Chondrocyte (in vitro differentiated cells): ENCODE measurements around the gene MAML3. TPM values are rescaled to one million over a fixed set of nuclear protein-coding genes. Genes with fewer than 3 reads are reported as not detected.
A peak's percentile ranks its signal among the peaks of the same experiment; 100 is the strongest.

Experiments used
- DNase-seq: peaks from one replicate; pipeline ENCODE4 v3.0.0; 2021; ENCODE audit warnings: mixed read lengths, low spot score
- H3K27ac Mint-ChIP-seq: one replicate; pipeline ENCODE4 v1.8.0; 2021; ENCODE audit warnings: mild to moderate bottlenecking, moderate library complexity, mixed read lengths; ENCODE audit not compliant: unreplicated experiment
- H3K27me3 Mint-ChIP-seq: 2 replicates; pipeline ENCODE4 v1.8.0; 2021; ENCODE audit warnings: low read depth, mixed read lengths
- H3K36me3 Mint-ChIP-seq: 2 replicates; pipeline ENCODE4 v1.8.0; 2021; ENCODE audit warnings: low read depth, mixed read lengths
- H3K4me1 Mint-ChIP-seq: 2 replicates; pipeline ENCODE4 v1.8.0; 2021; ENCODE audit warnings: low read depth, mild to moderate bottlenecking, mixed read lengths
- H3K4me3 Mint-ChIP-seq: one replicate; pipeline ENCODE4 v1.8.0; 2021; ENCODE audit warnings: mild to moderate bottlenecking, moderate library complexity, mixed read lengths; ENCODE audit not compliant: unreplicated experiment
- H3K9me3 Mint-ChIP-seq: 2 replicates; pipeline ENCODE4 v1.8.0; 2021; ENCODE audit warnings: low read depth, mixed read lengths
- total RNA-seq: library from RNA; stranded (reverse); gene quantifications from 3 replicates; pipeline ENCODE4 v1.2.1, GENCODE V29; 2021
- TF ChIP-seq, protein P1 (sequence below): fragments of 200-600 bp; sonication (generic); IDR thresholded peaks from 2 replicates; pipeline ENCODE4 v1.5.0; 2021; ENCODE audit warnings: antibody characterized with exemption, mild to moderate bottlenecking, moderate library complexity

Gene MAML3
- total RNA-seq, 1 donor from 2014 or later = 1.6 TPM

DNA sequence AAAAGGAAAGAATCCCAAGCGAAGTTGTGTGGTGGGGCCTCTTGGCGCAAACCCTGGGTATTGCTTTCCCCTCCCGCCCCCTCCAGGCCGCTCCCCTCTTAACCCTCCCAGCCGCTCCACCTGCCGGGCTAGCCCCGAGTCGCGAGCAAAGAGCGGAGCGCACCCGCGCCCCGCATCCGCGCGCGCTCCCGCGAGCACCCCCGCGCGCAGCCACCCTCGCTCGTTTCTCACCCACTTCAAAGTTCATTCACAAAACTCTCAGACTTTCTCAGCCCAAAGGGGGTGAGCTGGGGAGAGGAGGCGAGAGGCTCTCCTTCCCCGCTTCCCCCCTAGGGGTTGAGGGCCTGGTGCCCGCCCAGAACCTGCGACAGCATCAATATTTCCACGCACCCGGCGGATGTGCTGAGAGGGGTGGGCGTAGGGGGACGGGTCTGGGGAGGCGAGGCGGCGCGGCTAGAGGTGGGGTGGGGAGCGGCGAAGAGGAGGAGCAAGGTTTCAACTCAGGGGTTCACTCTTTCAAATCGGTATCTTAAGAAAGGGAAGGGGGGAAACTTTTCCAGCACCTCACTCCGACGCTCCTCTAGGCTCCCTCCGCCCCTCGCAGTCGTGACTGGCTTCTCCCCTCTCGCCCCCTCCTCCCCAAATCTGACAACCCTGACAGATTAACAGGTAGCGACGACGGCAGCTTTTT, 1.8 kb downstream of the MAML3 start:
- Mint-ChIP-seq H3K27ac (peak overlapping the region; percentile 66), H3K4me1 (peaks cover 16% of the 10 kb centered on the region), H3K27me3 (no peaks in the 10 kb centered on the region), H3K36me3 (no peaks in the 10 kb centered on the region), H3K9me3 (no peaks in the 10 kb centered on the region), H3K4me3 (peak overlapping the region; percentile 81)
- TF ChIP-seq, protein P1, sequence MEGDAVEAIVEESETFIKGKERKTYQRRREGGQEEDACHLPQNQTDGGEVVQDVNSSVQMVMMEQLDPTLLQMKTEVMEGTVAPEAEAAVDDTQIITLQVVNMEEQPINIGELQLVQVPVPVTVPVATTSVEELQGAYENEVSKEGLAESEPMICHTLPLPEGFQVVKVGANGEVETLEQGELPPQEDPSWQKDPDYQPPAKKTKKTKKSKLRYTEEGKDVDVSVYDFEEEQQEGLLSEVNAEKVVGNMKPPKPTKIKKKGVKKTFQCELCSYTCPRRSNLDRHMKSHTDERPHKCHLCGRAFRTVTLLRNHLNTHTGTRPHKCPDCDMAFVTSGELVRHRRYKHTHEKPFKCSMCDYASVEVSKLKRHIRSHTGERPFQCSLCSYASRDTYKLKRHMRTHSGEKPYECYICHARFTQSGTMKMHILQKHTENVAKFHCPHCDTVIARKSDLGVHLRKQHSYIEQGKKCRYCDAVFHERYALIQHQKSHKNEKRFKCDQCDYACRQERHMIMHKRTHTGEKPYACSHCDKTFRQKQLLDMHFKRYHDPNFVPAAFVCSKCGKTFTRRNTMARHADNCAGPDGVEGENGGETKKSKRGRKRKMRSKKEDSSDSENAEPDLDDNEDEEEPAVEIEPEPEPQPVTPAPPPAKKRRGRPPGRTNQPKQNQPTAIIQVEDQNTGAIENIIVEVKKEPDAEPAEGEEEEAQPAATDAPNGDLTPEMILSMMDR = no peak
- DNase-seq = no peak

DNA sequence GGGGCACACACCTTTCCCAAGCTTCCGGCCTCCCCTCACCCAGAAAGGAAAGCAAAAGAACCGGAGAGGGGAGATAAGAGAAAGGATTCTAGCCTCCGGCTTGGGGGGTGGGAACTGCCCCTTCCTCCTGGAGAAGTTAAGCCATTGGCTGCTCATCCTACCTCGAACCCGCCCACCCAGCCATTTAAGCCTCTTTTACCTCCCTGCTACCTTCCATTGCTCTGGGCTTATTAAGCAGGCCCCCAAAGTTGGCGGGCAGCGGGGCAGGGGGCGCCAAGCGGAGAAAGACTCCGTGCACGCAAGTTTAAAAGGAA, 2.3 kb downstream of the MAML3 start:
- DNase-seq = no peak
- Mint-ChIP-seq H3K27me3 (no peaks in the 10 kb centered on the region), H3K4me3 (peak overlapping the region; percentile 81), H3K4me1 (peaks cover 16% of the 10 kb centered on the region), H3K9me3 (no peaks in the 10 kb centered on the region), H3K27ac (peak overlapping the region; percentile 66), H3K36me3 (no peaks in the 10 kb centered on the region)
- TF ChIP-seq, protein P1 = no peak

DNA sequence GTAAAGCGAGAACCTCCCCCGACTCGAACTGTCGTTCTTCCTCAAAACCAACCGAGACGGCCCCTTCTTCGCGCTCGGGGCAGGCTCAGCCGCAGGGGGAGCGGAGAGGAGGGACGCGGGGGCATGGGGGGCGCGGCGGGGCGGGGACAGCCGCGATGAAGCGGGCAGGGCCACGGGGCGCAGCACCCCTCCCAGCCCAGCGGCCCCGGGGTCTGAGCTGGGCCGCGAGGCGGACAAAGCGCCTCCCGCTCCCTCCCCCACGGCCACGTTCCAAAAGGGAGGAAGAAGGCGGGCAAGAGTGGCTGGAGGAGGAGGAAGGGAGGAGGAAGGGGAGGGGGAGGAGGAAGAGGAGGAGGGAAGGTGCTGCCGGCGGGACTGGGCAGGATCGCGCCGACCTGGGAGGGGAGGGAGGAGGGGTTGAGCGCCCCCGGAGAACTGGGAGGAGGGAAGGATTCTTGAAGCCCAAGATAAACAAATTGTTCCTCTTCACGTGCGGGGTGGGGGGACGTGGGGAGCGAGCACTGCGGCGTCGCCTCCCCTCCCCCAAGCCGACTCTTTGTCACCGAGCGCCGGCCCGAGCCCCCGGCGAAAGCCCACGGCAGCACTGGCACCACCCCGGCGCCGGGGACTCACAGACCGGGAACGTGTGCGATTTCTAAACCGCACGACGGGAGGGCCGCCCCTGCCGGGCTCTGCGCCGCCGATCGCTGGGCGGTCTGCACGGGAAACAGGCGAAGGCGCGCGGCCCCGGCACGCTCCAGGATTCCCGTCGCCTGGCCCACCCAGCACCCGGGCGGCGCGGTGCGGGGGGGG, 2.9 kb downstream of the MAML3 start:
- TF ChIP-seq, protein P1 = no peak
- Mint-ChIP-seq H3K27me3 (no peaks in the 10 kb centered on the region), H3K27ac (peak overlapping the region; percentile 89), H3K4me3 (peak overlapping the region; percentile 81), H3K36me3 (no peaks in the 10 kb centered on the region), H3K4me1 (peaks cover 16% of the 10 kb centered on the region), H3K9me3 (no peaks in the 10 kb centered on the region)
- DNase-seq = peak; percentile 94

DNA sequence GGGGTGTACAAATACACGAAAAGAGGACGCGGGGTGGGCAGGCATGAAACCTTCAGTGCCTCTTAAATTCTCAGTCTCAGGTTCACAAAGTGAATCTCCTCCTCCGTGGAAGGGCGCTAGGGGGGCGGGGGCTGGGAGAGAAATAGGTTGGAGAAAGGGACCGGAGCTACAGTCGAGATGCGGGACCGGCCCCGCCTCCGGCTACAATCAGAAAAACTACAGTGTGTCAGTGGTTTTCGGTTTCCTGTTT, 3.4 kb downstream of the MAML3 start:
- no peak for DNase-seq
- TF ChIP-seq, protein P1 = no peak
- H3K9me3 Mint-ChIP-seq = no peaks in the 10 kb centered on the region
- peaks cover 16% of the 10 kb centered on the region for H3K4me1 Mint-ChIP-seq
- peak overlapping the region; percentile 89 for H3K27ac Mint-ChIP-seq
- no peaks in the 10 kb centered on the region for H3K36me3 Mint-ChIP-seq
- peak overlapping the region; percentile 81 for H3K4me3 Mint-ChIP-seq
- no peaks in the 10 kb centered on the region for H3K27me3 Mint-ChIP-seq

DNA sequence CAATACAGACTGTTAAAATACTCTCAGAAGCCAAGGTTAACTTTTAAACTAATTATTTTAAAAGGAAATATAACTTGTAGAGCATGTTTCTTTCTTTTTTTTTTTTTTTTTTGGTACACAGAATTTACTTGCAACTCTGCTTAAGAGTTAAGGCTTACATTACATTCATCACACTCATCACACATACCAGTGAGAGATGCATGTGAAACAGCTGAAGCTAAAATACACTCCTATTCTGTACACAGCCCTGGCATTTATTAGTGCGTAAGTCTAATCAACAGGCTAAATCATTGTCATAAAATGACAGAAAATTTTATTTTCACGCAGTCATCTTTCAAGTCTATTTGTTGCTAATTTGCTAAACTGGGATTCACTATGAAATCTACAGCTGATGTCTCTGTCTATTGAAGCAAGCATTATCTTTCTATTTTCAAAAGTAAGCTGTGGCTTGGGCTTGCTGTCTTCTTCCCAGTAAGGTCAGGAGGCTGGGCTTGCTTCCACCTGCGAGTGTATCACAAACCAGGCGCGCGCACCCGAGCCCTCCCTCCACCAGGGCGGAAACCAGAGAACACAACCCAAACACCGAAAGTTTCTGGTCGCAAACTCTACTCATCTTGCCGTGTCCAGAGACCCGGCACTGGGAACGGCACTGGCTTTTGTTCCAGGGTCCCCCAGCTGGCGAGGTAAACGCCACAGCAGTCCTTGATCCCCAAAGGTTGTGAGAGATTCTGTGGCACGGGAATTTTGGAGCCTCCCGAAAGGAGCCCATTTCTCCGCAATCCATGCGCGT, 3.9 kb downstream of the MAML3 start:
- no peaks in the 10 kb centered on the region for H3K36me3 Mint-ChIP-seq
- peak overlapping the region; percentile 89 for H3K27ac Mint-ChIP-seq
- H3K9me3 Mint-ChIP-seq = no peaks in the 10 kb centered on the region
- TF ChIP-seq, protein P1 = no peak
- H3K27me3 Mint-ChIP-seq = no peaks in the 10 kb centered on the region
- peaks cover 16% of the 10 kb centered on the region for H3K4me1 Mint-ChIP-seq
- peak overlapping the region; percentile 81 for H3K4me3 Mint-ChIP-seq
- no peak for DNase-seq
